Tibial nerve (tissue), 4 donors: Measurements from ENCODE around the gene CDH22. TPM values are rescaled to one million over a fixed set of nuclear protein-coding genes. Genes with fewer than 3 reads are reported as not detected.

Source experiments
- DNase-seq, 2 donors: peaks; one replicate each; pipeline ENCODE4 v3.0.0-alpha.2; 2019; ENCODE audit warnings: low spot score in 2 of 2
- H3K27ac ChIP-seq, 4 donors: fragments of 200-600 bp; sonication (generic) in 3 of 4; one replicate each; pipeline ENCODE4 v1.5.1; 2017 to 2019; ENCODE audit warnings: mild to moderate bottlenecking in 1 of 4
- H3K27me3 ChIP-seq, 2 donors: fragments of 200-600 bp; sonication (generic) in 1 of 2; one replicate each; pipeline versions ENCODE4 v1.5.1 to v1.6.0; 2017 to 2019
- H3K36me3 ChIP-seq, 3 donors: fragments of 200-600 bp; sonication (generic); one replicate each; pipeline ENCODE4 v1.5.1; 2018 to 2019
- H3K4me1 ChIP-seq, 4 donors: fragments of 200-600 bp; sonication (generic) in 3 of 4; one replicate each; pipeline ENCODE4 v1.5.1; 2017 to 2019
- H3K4me3 ChIP-seq, 4 donors: fragments of 200-600 bp; sonication (generic) in 3 of 4; one replicate each; pipeline ENCODE4 v1.5.1; 2017 to 2019; ENCODE audit warnings: mild to moderate bottlenecking in 1 of 4, moderate library complexity in 1 of 4
- H3K9me3 ChIP-seq, 4 donors: fragments of 200-600 bp; sonication (generic) in 3 of 4; one replicate each; pipeline ENCODE4 v1.5.1; 2017 to 2019
- CTCF ChIP-seq, 5 experiments: fragments of 200-600 bp in 3 of 5; fragments of 450-650 bp in 2 of 5; sonication (generic) in 3 of 5; IDR thresholded peaks; one replicate each; pipeline ENCODE4 v1.5.1; 2016 to 2019; ENCODE audit warnings: antibody characterized with exemption in 5 of 5, mild to moderate bottlenecking in 3 of 5, moderate library complexity in 2 of 5
- EP300 ChIP-seq, 2 donors: sonication (generic); formaldehyde crosslinking; IDR thresholded peaks; one replicate each; pipeline ENCODE4 v1.6.1; 2017; ENCODE audit warnings: antibody characterized with exemption in 2 of 2, mild to moderate bottlenecking in 1 of 2
- POLR2A ChIP-seq, 2 donors: fragments of 450-650 bp; IDR thresholded peaks; one replicate each; pipeline ENCODE4 v1.6.1; 2017; ENCODE audit warnings: antibody characterized with exemption in 2 of 2, mild to moderate bottlenecking in 2 of 2, moderate library complexity in 2 of 2
- WGBS, 2 donors: methylation state at CpG; one replicate each; pipeline ENCODE4 v1.1.5; 2018; 5-methylcytosine and 5-hydroxymethylcytosine counted together
- total RNA-seq, 4 donors: library from RNA; depleted of rRNA; stranded (reverse); fragments of >200 nt; gene quantifications; one replicate each; pipeline ENCODE4 v1.1.0, GENCODE V29; 2016

CDH22 gene
- total RNA-seq, 4 donors from 2014 or later, result 0.20 to 1.0 (median 0.60) TPM; not detected in 1

GRCh38 chr20:46230801-46231282 lies 77.5 kb downstream of the CDH22 start:
- TF ChIP-seq EP300 (IDR thresholded peaks at IDR 0.05) (no peak), POLR2A (IDR thresholded peaks at IDR 0.05) (no peak), CTCF (IDR thresholded peaks at IDR 0.05) (no peak)
- Histone ChIP-seq H3K27ac (no peak overlapping the region), H3K27me3 (peaks cover 0 to 26% of the 10 kb centered on the region in 2 donors), H3K36me3 (no peaks in the 10 kb centered on the region), H3K4me3 (no peak overlapping the region), H3K9me3 (no peaks in the 10 kb centered on the region), H3K4me1 (no peaks in the 10 kb centered on the region)
- DNase-seq, result no peak
- WGBS, 2 donors, result 0 to 1% methylated on average over 4 of the region's 4 CpGs

- no peak overlapping the region for H3K4me3 ChIP-seq
- no peaks in the 10 kb centered on the region for H3K4me1 ChIP-seq
- H3K27me3 ChIP-seq, result peaks cover 0 to 27% of the 10 kb centered on the region in 2 donors
- WGBS, 2 donors, result 77 to 83% methylated on average over 5 of the region's 5 CpGs
- no peaks in the 10 kb centered on the region for H3K9me3 ChIP-seq
- no peaks in the 10 kb centered on the region for H3K36me3 ChIP-seq
- TF ChIP-seq EP300 (IDR thresholded peaks at IDR 0.05), result no peak
- no peak for TF ChIP-seq CTCF (IDR thresholded peaks at IDR 0.05)
- no peak for TF ChIP-seq POLR2A (IDR thresholded peaks at IDR 0.05)
- no peak for DNase-seq
- no peak overlapping the region for H3K27ac ChIP-seq
Observed at GRCh38 chr20:46230106-46230491, 78.2 kb downstream of the CDH22 start.

- Histone ChIP-seq H3K27ac (no peak overlapping the region), H3K27me3 (peaks cover 0 to 32% of the 10 kb centered on the region in 2 donors), H3K9me3 (no peaks in the 10 kb centered on the region), H3K4me3 (no peak overlapping the region), H3K4me1 (no peaks in the 10 kb centered on the region), H3K36me3 (no peaks in the 10 kb centered on the region)
- WGBS, 2 donors, result 41 to 52% methylated on average over 4 to 5 of the region's 5 CpGs
- DNase-seq, result no peak
- TF ChIP-seq POLR2A (IDR thresholded peaks at IDR 0.05) (no peak), EP300 (IDR thresholded peaks at IDR 0.05) (no peak), CTCF (IDR thresholded peaks at IDR 0.05) (no peak)
Observed at GRCh38 chr20:46229478-46230105, 78.7 kb downstream of the CDH22 start.

- TF ChIP-seq CTCF (IDR thresholded peaks at IDR 0.05) (no peak), EP300 (IDR thresholded peaks at IDR 0.05) (no peak), POLR2A (IDR thresholded peaks at IDR 0.05) (no peak)
- Histone ChIP-seq H3K4me3 (no peak overlapping the region), H3K27ac (no peak overlapping the region), H3K27me3 (peaks cover 0 to 30% of the 10 kb centered on the region in 2 donors), H3K4me1 (no peaks in the 10 kb centered on the region), H3K36me3 (no peaks in the 10 kb centered on the region), H3K9me3 (no peaks in the 10 kb centered on the region)
- no peak for DNase-seq
- 54 to 66% methylated on average over 8 of the region's 8 CpGs for WGBS, 2 donors
Observed at GRCh38 chr20:46228670-46229069, 79.6 kb downstream of the CDH22 start.

GRCh38 chr20:46227272-46227767 lies 81.0 kb downstream of the CDH22 start:
- H3K9me3 ChIP-seq, result no peaks in the 10 kb centered on the region
- peaks cover 0 to 33% of the 10 kb centered on the region in 2 donors for H3K27me3 ChIP-seq
- H3K4me3 ChIP-seq, result no peak overlapping the region
- TF ChIP-seq EP300 (IDR thresholded peaks at IDR 0.05), result no peak
- WGBS, 2 donors, result 60 to 62% methylated on average over 20 to 27 of the region's 33 CpGs
- H3K27ac ChIP-seq, result no peak overlapping the region
- no peaks in the 10 kb centered on the region for H3K36me3 ChIP-seq
- DNase-seq, result no peak
- H3K4me1 ChIP-seq, result no peaks in the 10 kb centered on the region
